OCI-LY1 (cell line): ENCODE measurements around the gene LRRFIP1.

Source experiments
- H2AFZ ChIP-seq: fragments of 200-600 bp; sonication (generic), shearing (Covaris generic); 2 replicates; pipeline ENCODE4 v1.6.0; 2014; ENCODE audit warnings: antibody characterized with exemption, mild to moderate bottlenecking, low read length
- H3F3A ChIP-seq: fragments of 200-600 bp; sonication (generic), shearing (Covaris generic); 2 replicates; pipeline ENCODE4 v1.6.0; 2014; ENCODE audit warnings: mild to moderate bottlenecking, antibody characterized with exemption, low read length, moderate library complexity; ENCODE audit not compliant: insufficient read depth
- H3K27ac ChIP-seq: fragments of 200-600 bp; sonication (generic); 2 replicates; pipeline ENCODE4 v1.5.1; 2014; ENCODE audit warnings: low read length, mixed run types, mild to moderate bottlenecking, low read depth; ENCODE audit not compliant: poor library complexity, severe bottlenecking
- H3K27me3 ChIP-seq: fragments of 200-600 bp; sonication (generic); 2 replicates; pipeline ENCODE4 v1.6.0; 2014; ENCODE audit warnings: antibody characterized with exemption, mild to moderate bottlenecking, low read length, moderate library complexity; ENCODE audit not compliant: insufficient read depth
- H3K36me3 ChIP-seq: fragments of 200-600 bp; sonication (generic); 2 replicates; pipeline ENCODE4 v1.6.1; 2014; ENCODE audit warnings: mild to moderate bottlenecking, antibody characterized with exemption, low read length, moderate library complexity, mixed read lengths; ENCODE audit not compliant: insufficient read depth
- H3K4me1 ChIP-seq: fragments of 200-600 bp; sonication (generic); 2 replicates; pipeline ENCODE4 v1.5.1; 2014; ENCODE audit warnings: mild to moderate bottlenecking, low read length, moderate library complexity; ENCODE audit not compliant: insufficient read depth, severe bottlenecking
- H3K4me2 ChIP-seq: fragments of 200-600 bp; sonication (generic), shearing (Covaris generic); 2 replicates; pipeline ENCODE4 v1.6.1; 2014; ENCODE audit warnings: low read length
- H3K4me3 ChIP-seq: fragments of 200-600 bp; sonication (generic); 2 replicates; pipeline ENCODE4 v1.5.1; 2014; ENCODE audit warnings: low read length, low read depth, mild to moderate bottlenecking, mixed read lengths; ENCODE audit not compliant: poor library complexity, severe bottlenecking
- H3K79me2 ChIP-seq: fragments of 200-600 bp; shearing (Covaris generic); 2 replicates; pipeline ENCODE4 v1.6.1; 2016; ENCODE audit warnings: mixed run types, low read length, mixed read lengths; ENCODE audit not compliant: insufficient read depth
- H3K9ac ChIP-seq: fragments of 200-600 bp; sonication (generic), shearing (Covaris generic); 2 replicates; pipeline ENCODE4 v1.6.1; 2014; ENCODE audit warnings: mild to moderate bottlenecking, low read length, mixed read lengths
- H3K9me2 ChIP-seq: fragments of 200-600 bp; sonication (generic), shearing (Covaris generic); 2 replicates; pipeline ENCODE4 v1.6.1; 2014; ENCODE audit warnings: low read depth, mild to moderate bottlenecking, low read length, mixed read lengths
- H3K9me3 ChIP-seq: fragments of 200-600 bp; shearing (Covaris generic); 2 replicates; pipeline ENCODE4 v1.6.1; 2014; ENCODE audit warnings: low read length, mixed read lengths
- H4K20me1 ChIP-seq: fragments of 200-600 bp; sonication (generic), shearing (Covaris generic); 2 replicates; pipeline ENCODE4 v1.6.0; 2016; ENCODE audit warnings: mild to moderate bottlenecking, low read length; ENCODE audit not compliant: insufficient read depth
- CTCF ChIP-seq: fragments of 200-600 bp; sonication (generic), shearing (Covaris generic); IDR thresholded peaks from 2 replicates; pipeline ENCODE4 v1.5.1; 2017; ENCODE audit warnings: mild to moderate bottlenecking, antibody characterized with exemption, low read length, moderate library complexity, mixed read lengths
- EZH2 ChIP-seq: fragments of 200-600 bp; sonication (generic), shearing (Covaris generic); IDR thresholded peaks from 2 replicates; pipeline ENCODE4 v1.8.0; 2017; ENCODE audit warnings: borderline replicate concordance, mixed run types, mild to moderate bottlenecking, antibody characterized with exemption, low read length, moderate library complexity, mixed read lengths

Gene LRRFIP1

DNA sequence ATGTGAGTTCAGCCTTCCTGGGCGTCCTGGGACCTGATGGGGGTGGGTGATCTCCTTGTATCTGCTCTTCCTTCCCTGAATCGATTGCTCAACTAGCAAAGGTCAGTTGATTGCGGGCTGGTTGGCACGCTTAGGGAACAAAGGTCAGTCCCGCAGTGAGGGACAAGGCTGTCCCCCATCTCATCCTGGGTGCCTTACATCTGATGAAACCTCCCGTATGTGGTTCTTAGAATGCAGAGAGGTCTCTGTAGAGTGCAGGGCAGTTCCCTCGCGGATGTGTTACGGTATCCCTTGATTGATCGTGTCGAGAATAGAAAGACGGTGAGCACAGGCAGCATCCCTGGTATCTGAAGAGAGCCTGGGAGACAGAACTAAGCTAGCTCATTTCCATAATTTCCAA is 114.8 kb downstream of the LRRFIP1 start:
- H3K9me2 ChIP-seq = no peaks in the 10 kb centered on the region
- H3K9ac ChIP-seq = no peak overlapping the region
- H3K36me3 ChIP-seq = peaks cover 7% of the 10 kb centered on the region; the same call in 1 of the 2 replicates

DNA sequence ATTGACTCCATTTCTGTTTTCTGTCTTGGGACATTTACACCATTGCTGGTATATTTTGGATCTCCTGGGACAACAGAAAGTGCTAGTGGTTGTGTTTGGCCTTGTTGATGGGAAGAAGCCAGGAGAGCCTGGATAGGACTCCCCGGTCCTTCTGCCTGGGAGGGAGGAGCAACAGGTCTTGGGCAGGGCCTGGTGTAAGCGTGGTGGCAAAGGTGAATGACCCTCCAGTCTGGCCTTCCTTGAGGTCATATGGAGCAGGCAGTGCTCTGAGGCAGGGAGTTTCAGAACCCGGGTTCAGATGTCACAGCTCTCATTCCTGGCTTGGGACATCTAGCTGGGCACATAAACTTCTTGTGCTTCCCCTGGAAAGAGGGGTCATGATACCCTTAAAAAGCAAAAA is 115.2 kb downstream of the LRRFIP1 start:
- TF ChIP-seq EZH2 (no peak), CTCF (no peak)
- Histone ChIP-seq H3K79me2 (no peaks in the 10 kb centered on the region), H3K4me1 (peaks cover 16% of the 10 kb centered on the region), H2AFZ (no peak overlapping the region), H3K36me3 (peaks cover 12% of the 10 kb centered on the region), H3F3A (no peaks in the 10 kb centered on the region), H3K27ac (no peak overlapping the region), H4K20me1 (no peaks in the 10 kb centered on the region), H3K4me2 (no peak overlapping the region), H3K9me3 (no peaks in the 10 kb centered on the region), H3K9ac (no peak overlapping the region), H3K9me2 (no peaks in the 10 kb centered on the region), H3K27me3 (no peaks in the 10 kb centered on the region), H3K4me3 (no peak overlapping the region)

More for the DNA sequence above, 114.8 kb downstream of the LRRFIP1 start:
- Histone ChIP-seq H3F3A (no peaks in the 10 kb centered on the region), H4K20me1 (no peaks in the 10 kb centered on the region), H3K9me3 (no peaks in the 10 kb centered on the region), H3K4me3 (no peak overlapping the region), H2AFZ (no peak overlapping the region), H3K4me2 (no peak overlapping the region), H3K27me3 (no peaks in the 10 kb centered on the region), H3K4me1 (peaks cover 16% of the 10 kb centered on the region), H3K27ac (no peak overlapping the region), H3K79me2 (no peaks in the 10 kb centered on the region)
- TF ChIP-seq CTCF = no peak

DNA sequence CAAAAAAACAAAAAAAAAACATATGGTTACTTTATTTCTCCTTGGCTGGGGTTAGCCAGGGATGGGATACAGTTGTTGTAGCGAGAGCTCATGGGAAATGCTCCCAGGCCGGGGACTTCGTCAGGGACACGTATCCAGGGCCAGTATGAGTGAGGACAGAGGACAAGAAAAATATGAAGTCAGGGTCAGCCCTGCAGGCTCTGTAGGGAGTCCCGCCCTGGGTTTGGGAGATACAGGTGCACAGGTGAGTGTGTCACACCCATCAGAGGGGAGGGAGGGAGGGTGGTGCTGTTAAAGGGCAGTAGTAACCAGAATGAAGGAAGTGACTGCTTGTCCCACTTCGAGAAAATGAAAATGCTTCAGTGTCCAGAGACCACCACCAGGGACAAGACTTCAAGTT is 115.6 kb downstream of the LRRFIP1 start:
- H3K36me3 ChIP-seq = peaks cover 16% of the 10 kb centered on the region
- no peak overlapping the region for H3K4me2 ChIP-seq

More for the DNA sequence above, 115.6 kb downstream of the LRRFIP1 start:
- no peak for TF ChIP-seq EZH2
- no peak for TF ChIP-seq CTCF
- no peaks in the 10 kb centered on the region for H3K27me3 ChIP-seq
- no peaks in the 10 kb centered on the region for H3K79me2 ChIP-seq
- no peaks in the 10 kb centered on the region for H4K20me1 ChIP-seq
- no peak overlapping the region for H3K4me3 ChIP-seq
- H3K9ac ChIP-seq = no peak overlapping the region
- H3F3A ChIP-seq = no peaks in the 10 kb centered on the region
- no peaks in the 10 kb centered on the region for H3K9me2 ChIP-seq
- H3K9me3 ChIP-seq = no peaks in the 10 kb centered on the region
- H3K27ac ChIP-seq = no peak overlapping the region
- peaks cover 16% of the 10 kb centered on the region for H3K4me1 ChIP-seq
- no peak overlapping the region for H2AFZ ChIP-seq
